AG04450 (cell line): Measurements from ENCODE around the gene SCG3. TPM values are rescaled to one million over a fixed set of nuclear protein-coding genes. Genes with fewer than 3 reads are reported as not detected.

Experiments used
- CTCF ChIA-PET: fragments of 300-600, 350-600 bp; formaldehyde crosslinking; extraction: SDS; loops from one replicate; lab custom pipeline; 2022; ENCODE audit warnings: antibody characterized with exemption, inconsistent platforms; lab: Charles Lee
- POLR2A ChIA-PET: fragments of 350-600 bp; formaldehyde crosslinking; extraction: SDS; loops from one replicate; lab custom pipeline; 2021; ENCODE audit warnings: antibody characterized with exemption, inconsistent platforms; lab: Yijun Ruan, JAX
- DNase-seq: peaks from one replicate; pipeline ENCODE4 v3.0.0-alpha.2; 2011; ENCODE audit warnings: low read depth, low spot score
- H3K27ac ChIP-seq: one replicate; pipeline ENCODE4 v1.5.1; 2012; ENCODE audit warnings: low read depth, low read length, control low read depth
- H3K27me3 ChIP-seq: one replicate; pipeline ENCODE4 v1.6.0; 2012; ENCODE audit warnings: low read length; ENCODE audit not compliant: control insufficient read depth, insufficient read depth
- H3K4me3 ChIP-seq: 2 replicates; pipeline ENCODE4 v1.5.1; 2011; ENCODE audit warnings: mild to moderate bottlenecking, low read depth, low read length, control low read depth
- H3K9me3 ChIP-seq: 2 replicates; pipeline ENCODE4 v1.5.1; 2012; ENCODE audit warnings: low read length; ENCODE audit not compliant: control insufficient read depth, insufficient read depth
- CTCF ChIP-seq: IDR thresholded peaks from 2 replicates; pipeline ENCODE4 v1.5.1; 2011; ENCODE audit warnings: low read depth, low read length, control low read depth, inconsistent platforms
- polyA plus RNA-seq: library from polyadenylated mRNA; depleted of rRNA; stranded (reverse); fragments of >200 nt; gene quantifications from 2 replicates; pipeline ENCODE4 v1.2.3, GENCODE V29; 2011

The SCG3 gene
- polyA plus RNA-seq, 1 experiment = not detected

- no peak overlapping the region for H3K27ac ChIP-seq
- ChIA-PET CTCF (no interaction called here), POLR2A (no interaction called here)
- no peak overlapping the region for H3K4me3 ChIP-seq
- DNase-seq = no peak
- no peaks in the 10 kb centered on the region for H3K9me3 ChIP-seq
- TF ChIP-seq CTCF = no peak
- peaks cover 16% of the 10 kb centered on the region for H3K27me3 ChIP-seq
Measured at GRCh38 chr15:51672155-51672687, 9.1 kb upstream of the SCG3 start.

- ChIA-PET POLR2A (no interaction called here), CTCF (no interaction called here)
- no peak for TF ChIP-seq CTCF
- no peak overlapping the region for H3K4me3 ChIP-seq
- H3K9me3 ChIP-seq = no peaks in the 10 kb centered on the region
- peaks cover 15% of the 10 kb centered on the region for H3K27me3 ChIP-seq
- no peak overlapping the region for H3K27ac ChIP-seq
- no peak for DNase-seq
Measured at GRCh38 chr15:51672913-51673857, 8.1 kb upstream of the SCG3 start.

GRCh38 chr15:51675234-51675633 is 6.1 kb upstream of the SCG3 start:
- ChIA-PET CTCF (interaction anchor here (1.7 kb wide), 1 partner anchor 25 kb away, joined by 8 read pairs; no protein-coding TSS in a partner anchor), POLR2A (no interaction called here)
- Histone ChIP-seq H3K27ac (no peak overlapping the region), H3K4me3 (no peak overlapping the region), H3K9me3 (no peaks in the 10 kb centered on the region), H3K27me3 (peaks cover 4% of the 10 kb centered on the region)
- no peak for TF ChIP-seq CTCF
- DNase-seq = no peak

GRCh38 chr15:51677021-51677420 is 4.3 kb upstream of the SCG3 start:
- peaks cover 7% of the 10 kb centered on the region for H3K27me3 ChIP-seq
- no peak overlapping the region for H3K27ac ChIP-seq
- no peak for DNase-seq
- ChIA-PET POLR2A (no interaction called here), CTCF (no interaction called here)
- TF ChIP-seq CTCF = no peak
- H3K4me3 ChIP-seq = no peak overlapping the region
- H3K9me3 ChIP-seq = no peaks in the 10 kb centered on the region; the same call in 1 of the 2 replicates

- Histone ChIP-seq H3K27ac (no peak overlapping the region), H3K27me3 (peaks cover 7% of the 10 kb centered on the region), H3K4me3 (no peak overlapping the region), H3K9me3 (no peaks in the 10 kb centered on the region; the same call in 1 of the 2 replicates)
- TF ChIP-seq CTCF = no peak
- DNase-seq = no peak
- POLR2A ChIA-PET = no interaction called here
- CTCF ChIA-PET = no interaction called here
Measured at GRCh38 chr15:51677452-51677851, 3.9 kb upstream of the SCG3 start.
